T-helper 2 cell treated with Interferon-gamma antibody and Interleukin-4, amounts not matched to agents 100 ng/mL and 5 ng/mL, for 36 hours (primary cell): Measurements from ENCODE around the gene CLBA1. TPM values are rescaled to one million over a fixed set of nuclear protein-coding genes. Genes with fewer than 3 reads are reported as not detected.

ENCODE experiments used
- intact Hi-C: fragments of 100-400 bp; cut with micrococcal nuclease; formaldehyde crosslinking; loops from one replicate; pipeline ENCODE4 v1.15.1; 2023
- total RNA-seq: library from RNA; stranded (reverse); gene quantifications from 2 replicates; pipeline ENCODE4 v1.2.3, GENCODE V29; 2022

Gene CLBA1
- total RNA-seq, 1 donor from 2014 or later: 1.2 TPM

- intact Hi-C loops: no loop called here
Measured at GRCh38 chr14:104999361-104999760, 13.8 kb downstream of the CLBA1 start.

- intact Hi-C loops: no loop called here
Measured at GRCh38 chr14:105005329-105005928, 19.8 kb downstream of the CLBA1 start.

DNA sequence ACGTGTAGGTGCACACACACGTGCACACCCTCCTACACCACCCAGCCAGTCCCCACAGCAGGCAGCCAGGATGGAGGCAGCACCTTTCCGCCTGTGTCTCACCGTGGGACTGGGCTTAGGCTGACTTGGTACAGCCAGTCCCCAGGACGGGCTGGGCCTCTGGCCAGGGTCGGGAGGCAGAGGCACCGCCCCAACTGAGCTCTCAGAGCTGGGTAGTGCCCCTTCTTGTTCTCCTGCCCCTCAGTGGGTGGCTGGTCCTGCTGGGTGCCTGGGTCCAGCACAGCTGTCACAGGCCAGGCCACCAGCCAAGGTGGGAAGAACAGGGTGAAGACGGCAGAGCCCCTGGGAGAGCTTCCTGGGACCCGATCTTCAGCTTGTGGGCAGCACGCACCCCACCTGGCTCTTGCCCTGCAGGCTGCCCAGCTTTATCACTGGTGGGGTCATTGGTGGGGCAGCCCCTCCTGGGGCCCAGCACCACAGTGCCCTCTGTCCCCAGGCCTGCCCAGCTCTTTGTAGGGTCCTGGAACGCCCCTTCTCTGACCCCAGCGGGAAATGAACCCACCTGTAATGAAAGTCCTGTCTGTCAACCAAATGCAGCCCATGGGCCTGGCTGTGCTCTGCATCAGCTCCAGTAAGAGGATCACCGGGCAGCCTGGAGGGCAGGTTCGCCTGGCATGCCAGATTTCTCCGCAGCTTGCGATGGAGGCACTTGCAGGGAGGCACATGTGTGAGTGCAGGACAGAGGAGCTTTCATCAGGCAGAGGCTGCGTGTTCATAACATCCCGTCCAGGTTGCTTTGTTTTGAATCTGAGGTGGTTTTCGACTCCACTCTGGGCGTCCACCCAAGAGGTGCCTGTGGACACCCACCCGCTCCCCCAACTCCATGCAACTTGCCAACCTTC lies 20.6 kb downstream of the CLBA1 start:
- intact Hi-C loops: no loop called here

DNA sequence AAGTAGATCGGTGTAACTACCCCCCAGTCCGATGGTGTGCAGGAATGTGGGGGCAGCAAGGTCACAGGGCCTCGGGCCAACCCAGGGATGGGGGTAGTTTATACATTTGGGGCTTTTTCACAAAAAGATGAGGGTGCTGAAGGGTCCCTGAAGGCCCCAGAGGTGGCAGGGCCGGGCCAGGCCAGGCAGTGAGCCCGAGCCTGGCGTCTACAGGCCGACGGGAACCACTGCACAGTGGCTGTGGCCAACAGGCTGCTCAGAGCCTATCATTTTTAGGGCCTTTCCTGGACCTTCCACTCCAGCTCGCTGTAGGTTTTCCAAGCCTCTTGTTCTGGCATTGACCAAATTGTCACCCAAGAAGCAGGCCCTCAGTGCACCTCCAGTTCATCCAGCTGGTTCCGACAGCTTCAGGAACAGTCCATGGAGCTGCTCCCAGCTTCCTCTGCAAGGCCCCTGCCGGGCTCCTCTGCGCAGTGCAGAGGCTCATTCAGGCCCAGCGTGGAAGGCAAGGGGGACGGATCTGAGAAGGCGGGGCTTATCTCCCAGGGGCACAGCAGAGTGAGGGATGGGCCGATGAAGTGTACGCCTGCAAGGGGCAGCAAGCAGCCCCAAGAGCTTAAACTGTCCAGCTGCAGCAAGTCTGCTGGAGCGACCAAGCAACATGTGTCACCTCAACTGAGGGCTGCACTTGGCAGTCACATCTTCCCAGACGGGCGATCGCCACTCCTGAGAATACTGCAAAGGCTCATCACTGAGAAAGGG lies 21.4 kb downstream of the CLBA1 start:
- intact Hi-C loops: no loop called here

GRCh38 chr14:105007593-105008264 lies 22.1 kb downstream of the CLBA1 start:
- intact Hi-C loops: no loop called here

GRCh38 chr14:105010106-105010505 lies 24.5 kb downstream of the CLBA1 start:
- intact Hi-C loops: no loop called here

- intact Hi-C loops: no loop called here
Measured at GRCh38 chr14:105010891-105011291, 25.3 kb downstream of the CLBA1 start.

- intact Hi-C loops: no loop called here
Measured at GRCh38 chr14:105011312-105011990, 25.9 kb downstream of the CLBA1 start.

GRCh38 chr14:105012171-105012985 lies 26.8 kb downstream of the CLBA1 start:
- intact Hi-C loops: no loop called here

GRCh38 chr14:105013150-105013785 lies 27.7 kb downstream of the CLBA1 start:
- intact Hi-C loops: no loop called here

- intact Hi-C loops: no loop called here
Measured at GRCh38 chr14:105014032-105014431, 28.4 kb downstream of the CLBA1 start.

DNA sequence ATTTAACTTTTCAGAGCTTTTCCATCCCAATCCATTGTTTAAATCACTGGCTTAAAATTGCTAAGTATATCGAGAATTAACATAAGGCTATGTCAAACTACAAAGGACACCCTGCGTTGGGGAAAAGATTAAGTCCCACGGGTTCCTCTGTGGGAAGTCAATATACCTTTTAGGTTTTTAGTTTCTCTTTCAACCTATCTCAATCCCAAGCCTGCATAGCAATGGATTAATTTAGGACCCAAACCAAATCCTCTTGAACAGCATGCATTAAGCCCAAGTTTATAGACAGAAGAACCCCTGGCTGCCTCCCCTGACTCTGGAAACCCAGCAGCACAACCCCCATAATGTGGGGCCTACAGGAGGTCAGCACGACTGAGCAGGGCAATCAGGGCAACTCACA lies 29.0 kb downstream of the CLBA1 start:
- intact Hi-C loops: no loop called here

- intact Hi-C loops: no loop called here
Measured at GRCh38 chr14:105015242-105015641, 29.7 kb downstream of the CLBA1 start.

GRCh38 chr14:105015905-105016304 lies 30.3 kb downstream of the CLBA1 start:
- intact Hi-C loops: no loop called here

DNA sequence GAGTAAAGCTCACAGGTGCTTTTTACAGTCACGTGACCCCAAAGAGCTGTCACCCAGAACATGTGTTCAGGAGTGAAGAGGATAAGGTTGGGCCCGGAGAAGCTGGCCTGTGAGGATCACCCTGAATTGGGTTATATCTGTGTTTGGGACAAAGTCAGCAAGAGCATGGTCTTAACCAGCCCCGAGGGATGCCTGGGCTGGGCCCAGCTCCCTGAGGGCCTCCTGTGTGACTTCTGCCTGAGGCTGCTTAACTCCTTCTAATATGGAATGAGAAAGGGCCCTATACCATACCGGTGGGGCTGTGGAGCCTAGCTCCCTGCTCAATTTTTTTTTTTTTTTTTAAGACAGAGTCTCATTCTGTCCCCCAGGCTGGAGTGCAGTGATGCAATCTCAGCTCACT lies 32.8 kb downstream of the CLBA1 start:
- intact Hi-C loops: no loop called here

- intact Hi-C loops: loop anchor here (2.0 to 10.0 kb wide), 2 partner anchors 225 to 267 kb away; partner anchors contain the start of genes AKT1 and SIVA1
Measured at GRCh38 chr14:105019861-105020814, 34.5 kb downstream of the CLBA1 start.

DNA sequence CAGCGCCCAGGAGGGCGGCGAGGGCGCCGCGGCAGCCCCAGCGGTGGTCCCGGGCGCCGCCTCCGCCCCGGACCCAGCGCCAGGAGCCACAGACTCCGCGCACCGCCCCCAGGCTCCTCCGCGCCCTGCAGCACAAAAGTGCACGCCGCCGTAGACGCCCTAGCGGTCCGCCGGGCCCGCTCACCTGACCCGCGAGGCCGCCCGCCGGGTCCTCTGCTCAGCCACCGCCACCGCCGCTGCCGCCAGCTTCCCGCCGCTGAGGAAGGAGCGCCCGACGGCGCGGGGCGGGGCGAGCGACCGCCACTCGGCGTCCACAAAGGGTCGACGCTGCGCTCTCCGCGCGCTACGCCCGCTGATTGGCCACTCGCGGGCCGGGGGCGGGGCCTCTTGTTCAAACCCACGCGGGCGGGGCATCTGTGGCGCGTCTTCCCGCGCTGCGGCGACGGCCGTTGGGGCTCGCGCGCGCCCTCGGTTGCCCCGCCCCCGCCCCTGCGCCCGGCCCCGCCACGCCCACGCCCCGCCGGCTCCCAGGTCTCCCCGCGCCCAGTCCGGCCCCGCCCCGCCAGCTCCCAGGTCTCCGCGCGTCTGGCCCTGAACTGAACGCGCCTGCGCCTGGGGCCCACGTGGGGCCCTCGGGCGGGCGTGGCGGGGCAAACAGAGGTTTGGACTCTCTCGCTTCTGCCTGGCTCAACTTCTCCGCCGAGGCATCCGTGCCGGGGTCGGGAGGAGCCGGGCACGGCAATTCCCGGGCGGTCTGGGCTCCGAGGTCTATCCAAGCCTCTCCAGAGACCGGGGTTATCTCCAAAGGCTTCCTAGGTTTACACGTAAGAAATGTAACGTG lies 35.4 kb downstream of the CLBA1 start, which contains the start of gene CDCA4:
CDCA4 (minus strand) TSS at position 269 of the 841 bp plus-strand sequence. CDS start 9,154 bp downstream, outside the sequence.
- intact Hi-C loops: loop anchor here (1.0 to 10.0 kb wide), 7 partner anchors 24 to 293 kb away; partner anchors contain the start of genes AKT1, BRF1, CLBA1 and GPR132
